Measurements from ENCODE around the gene CFAP57. TPM values are rescaled to one million over a fixed set of nuclear protein-coding genes. Genes with fewer than 3 reads are reported as not detected.

Gene CFAP57
- total and polyA plus RNA-seq, 2 of the 8 experiments (the other 6 are each of a cell fraction or from before 2014, with no cell fraction given) = 0.20 to 0.80 TPM

GRCh38 chr1:43205671-43206070 lies 33.5 kb downstream of the CFAP57 start:
- no peak overlapping the region for H2BK20ac ChIP-seq (ENCODE audit: low read length)
- H3K9ac ChIP-seq (replicated peaks in 1 of 4; ENCODE audit: extremely low read depth in 1 of 4, low read depth in 3 of 4, low read length in 3 of 4) = no peak overlapping the region
- H3K27me3 ChIP-seq (replicated peaks in 1 of 4; ENCODE audit: control insufficient read depth in 3 of 4, extremely low read depth in 1 of 4, insufficient read depth in 3 of 4, low read length in 3 of 4) = no peaks in the 10 kb centered on the region
- H4K91ac ChIP-seq (replicated peaks; ENCODE audit: insufficient read length, low read length) = no peak overlapping the region
- no peaks in the 10 kb centered on the region; the same call in 1 of the 2 replicates for H3K23me2 ChIP-seq (ENCODE audit: low read depth, low read length)
- H2BK15ac ChIP-seq (ENCODE audit: low read length) = no peak overlapping the region
- TF ChIP-seq SP4 (IDR thresholded peaks at IDR 0.05; ENCODE audit: low read length) = no peak
- TF ChIP-seq SAP30 (IDR thresholded peaks at IDR 0.05; ENCODE audit: insufficient read depth, insufficient replicate concordance, low read length) = no peak
- TF ChIP-seq USF2 (IDR thresholded peaks at IDR 0.05; ENCODE audit: low read length) = no peak
- no peak overlapping the region for H3K4me3 ChIP-seq (ENCODE audit: extremely low read depth in 1 of 4, insufficient read depth in 2 of 4, low read depth in 3 of 4, low read length in 4 of 4)
- H3K14ac ChIP-seq (ENCODE audit: insufficient read length) = no peak overlapping the region
- no peak for FAIRE-seq
- no peak overlapping the region for H3K56ac ChIP-seq (replicated peaks; ENCODE audit: insufficient read length, low read depth, low read length)
- H2BK5ac ChIP-seq (ENCODE audit: low read depth, low read length) = peak overlapping the region; percentile 55; the same call in 1 of the 2 replicates
- H4K5ac ChIP-seq (ENCODE audit: insufficient read length, low read depth, low read length) = no peak overlapping the region
- H3K9me3 ChIP-seq (ENCODE audit: insufficient read depth in 2 of 2, low read depth in 1 of 2, low read length in 1 of 2) = no peaks in the 10 kb centered on the region
- H3K4me1 ChIP-seq (replicated peaks in 1 of 4; ENCODE audit: control insufficient read depth in 3 of 4, insufficient read depth in 4 of 4, low read length in 3 of 4) = peaks cover 4 to 13% (median 11%) of the 10 kb centered on the region in 4 experiments
- peak overlapping the region; percentile 65 for H2BK12ac ChIP-seq (ENCODE audit: low read depth, low read length)
- H4K20me1 ChIP-seq (replicated peaks in 1 of 2; ENCODE audit: control insufficient read depth in 1 of 2, insufficient read depth in 2 of 2, low read length in 2 of 2) = no peaks in the 10 kb centered on the region
- H3K27ac ChIP-seq (ENCODE audit: low read depth, low read length) = no peak overlapping the region
- no peak overlapping the region; a peak in 1 of 4 replicates for H3K4me2 ChIP-seq (ENCODE audit: insufficient read depth in 1 of 2, low read depth in 2 of 2, low read length in 2 of 2)
- no peak overlapping the region for H3K4ac ChIP-seq (replicated peaks; ENCODE audit: insufficient read length, low read depth, low read length)
- H3K79me2 ChIP-seq (ENCODE audit: control insufficient read depth in 1 of 2, insufficient read depth in 2 of 2, low read length in 2 of 2) = no peaks in the 10 kb centered on the region
- ChIA-PET CTCF (ENCODE audit: partially characterized antibody) (interaction anchor here (0.6 to 3.5 kb wide), 6 partner anchors 8 to 209 kb away, joined by 3 to 14 read pairs (median 6); no protein-coding TSS in a partner anchor), POLR2A (ENCODE audit: partially characterized antibody) (interaction anchor here (2.8 kb wide), 1 partner anchor 152 kb away, joined by 6 read pairs; the partner anchor contains the start of gene CDC20)
- H2BK120ac ChIP-seq (replicated peaks; ENCODE audit: low read depth, low read length) = no peak overlapping the region
- no peak overlapping the region for H4K8ac ChIP-seq (ENCODE audit: extremely low read depth, insufficient read depth, low read length)
- no peak for DNase-seq (ENCODE audit: low read depth in 1 of 2, low spot score in 2 of 2)
- no peaks in the 10 kb centered on the region for H3K36me3 ChIP-seq (ENCODE audit: control insufficient read depth in 2 of 4, insufficient read depth in 4 of 4, low read length in 3 of 4)
- no peak overlapping the region; the same call in 1 of the 2 replicates for H2AK5ac ChIP-seq (ENCODE audit: low read depth, low read length)
- no peaks in the 10 kb centered on the region for H3K79me1 ChIP-seq (ENCODE audit: low read depth, low read length)
- no peak overlapping the region for H2AFZ ChIP-seq (ENCODE audit: low read length)
- WGBS, 2 experiments (ENCODE audit: extremely low coverage in 1 of 2, insufficient coverage in 1 of 2, insufficient read length in 1 of 2, insufficient replicate concordance in 2 of 2, low coverage in 1 of 2, low lambda C conversion rate in 2 of 2, missing lambda C conversion rate in 1 of 2) = 83% methylated on average over 4 of the region's 4 CpGs; no CpG with 5 or more reads in 1 of the 2 experiments
- no peak overlapping the region for H3K23ac ChIP-seq (ENCODE audit: insufficient read length)
- H3K18ac ChIP-seq (ENCODE audit: extremely low read depth, low read length) = 0 out of 2 replicates have a peak overlapping the region, but pooled peaks have one; percentile 4

Measured in H1 (cell line).